Suppressor macrophage treated with lipopolysaccharide for 4 hours (primary cell): ENCODE results near the gene RFNG.

Experiments used
- DNase-seq: peaks from one replicate; pipeline ENCODE4 v3.0.0-alpha.2; 2020

The RFNG gene

GRCh38 chr17:82056729-82057621 is 5.4 kb upstream of the RFNG start:
- DNase-seq = no peak

GRCh38 chr17:82055965-82056728 is 4.5 kb upstream of the RFNG start:
- DNase-seq = no peak

GRCh38 chr17:82055023-82055964 is 3.7 kb upstream of the RFNG start:
- DNase-seq = no peak

- DNase-seq = no peak
Measured at GRCh38 chr17:82054351-82055022, 2.9 kb upstream of the RFNG start.

GRCh38 chr17:82053556-82054263 is 2.1 kb upstream of the RFNG start:
- DNase-seq = no peak

- no peak for DNase-seq
Measured at GRCh38 chr17:82053130-82053529, 1.5 kb upstream of the RFNG start.

- no peak for DNase-seq
Measured at GRCh38 chr17:82052638-82053059, 1.0 kb upstream of the RFNG start.

GRCh38 chr17:82050761-82051641 is 610 bp downstream of the RFNG start:
- DNase-seq = no peak

- no peak for DNase-seq
Measured at GRCh38 chr17:82050152-82050760, 1.4 kb downstream of the RFNG start.

- DNase-seq = no peak
Measured at GRCh38 chr17:82049521-82049971, 2.1 kb downstream of the RFNG start.

- DNase-seq = no peak
Measured at GRCh38 chr17:82049106-82049505, 2.5 kb downstream of the RFNG start.

- no peak for DNase-seq
Measured at GRCh38 chr17:82048571-82048971, 3.0 kb downstream of the RFNG start.

- DNase-seq = no peak
Measured at GRCh38 chr17:82047914-82048570, 3.6 kb downstream of the RFNG start.

GRCh38 chr17:82047379-82047778 is 4.2 kb downstream of the RFNG start:
- no peak for DNase-seq

- DNase-seq = no peak
Measured at GRCh38 chr17:82046903-82047302, 4.7 kb downstream of the RFNG start.

- DNase-seq = no peak
Measured at GRCh38 chr17:82045936-82046484, 5.6 kb downstream of the RFNG start.

- no peak for DNase-seq
Measured at GRCh38 chr17:82043507-82043906, 8.1 kb downstream of the RFNG start.

GRCh38 chr17:82042649-82043048 is 9.0 kb downstream of the RFNG start:
- DNase-seq = no peak

- peak; percentile 39 for DNase-seq
Measured at GRCh38 chr17:82041144-82041814, 10.3 kb downstream of the RFNG start.
